Measurements from ENCODE around the gene OCEL1.

OCEL1 gene

DNA sequence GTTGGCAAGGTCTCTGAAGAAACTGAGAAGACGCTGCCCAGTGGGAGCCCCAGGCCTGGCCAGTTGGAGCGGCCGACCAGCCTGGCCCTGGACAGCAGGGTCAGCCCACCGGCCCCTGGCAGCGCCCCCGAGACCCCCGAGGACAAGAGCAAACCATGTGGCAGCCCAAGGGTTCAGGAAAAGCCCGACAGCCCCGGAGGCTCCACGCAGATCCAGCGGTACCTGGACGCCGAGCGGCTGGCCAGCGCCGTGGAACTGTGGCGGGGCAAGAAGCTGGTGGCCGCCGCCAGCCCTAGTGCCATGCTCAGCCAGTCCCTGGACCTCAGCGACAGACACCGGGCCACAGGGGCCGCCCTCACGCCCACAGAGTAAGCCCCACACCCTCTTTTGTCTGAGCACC lies 30.9 kb upstream of the OCEL1 start:
- no peaks in the 10 kb centered on the region for H3K27me3 ChIP-seq (ENCODE audit: control insufficient read depth, low read length)
- H3K9me2 ChIP-seq (replicated peaks; ENCODE audit: control insufficient read depth, low read length), result no peaks in the 10 kb centered on the region
- no peak overlapping the region for H3K27ac ChIP-seq (ENCODE audit: low read depth, low read length)
- no peaks in the 10 kb centered on the region for H3K79me2 ChIP-seq (ENCODE audit: control insufficient read depth, low read length)
- TF ChIP-seq, protein P1, sequence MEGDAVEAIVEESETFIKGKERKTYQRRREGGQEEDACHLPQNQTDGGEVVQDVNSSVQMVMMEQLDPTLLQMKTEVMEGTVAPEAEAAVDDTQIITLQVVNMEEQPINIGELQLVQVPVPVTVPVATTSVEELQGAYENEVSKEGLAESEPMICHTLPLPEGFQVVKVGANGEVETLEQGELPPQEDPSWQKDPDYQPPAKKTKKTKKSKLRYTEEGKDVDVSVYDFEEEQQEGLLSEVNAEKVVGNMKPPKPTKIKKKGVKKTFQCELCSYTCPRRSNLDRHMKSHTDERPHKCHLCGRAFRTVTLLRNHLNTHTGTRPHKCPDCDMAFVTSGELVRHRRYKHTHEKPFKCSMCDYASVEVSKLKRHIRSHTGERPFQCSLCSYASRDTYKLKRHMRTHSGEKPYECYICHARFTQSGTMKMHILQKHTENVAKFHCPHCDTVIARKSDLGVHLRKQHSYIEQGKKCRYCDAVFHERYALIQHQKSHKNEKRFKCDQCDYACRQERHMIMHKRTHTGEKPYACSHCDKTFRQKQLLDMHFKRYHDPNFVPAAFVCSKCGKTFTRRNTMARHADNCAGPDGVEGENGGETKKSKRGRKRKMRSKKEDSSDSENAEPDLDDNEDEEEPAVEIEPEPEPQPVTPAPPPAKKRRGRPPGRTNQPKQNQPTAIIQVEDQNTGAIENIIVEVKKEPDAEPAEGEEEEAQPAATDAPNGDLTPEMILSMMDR (IDR thresholded peaks at IDR 0.05; ENCODE audit: low read depth, low read length, poor library complexity, severe bottlenecking), result no peak
- TF ChIP-seq EZH2phosphoT487 (IDR thresholded peaks at IDR 0.05; ENCODE audit: borderline replicate concordance, low read length), result no peak
- peaks cover 9% of the 10 kb centered on the region for H3F3A ChIP-seq (ENCODE audit: control insufficient read depth, insufficient read depth)
- peaks cover 72% of the 10 kb centered on the region for H3K36me3 ChIP-seq (ENCODE audit: control insufficient read depth, low read length)
- no peaks in the 10 kb centered on the region for H3K9me3 ChIP-seq (ENCODE audit: control insufficient read depth, insufficient read depth, low read length)
- peaks cover 36% of the 10 kb centered on the region for H3K4me1 ChIP-seq (ENCODE audit: control insufficient read depth, low read length)
- no peak overlapping the region for H3K4me3 ChIP-seq (ENCODE audit: low read length)
- H3K4me2 ChIP-seq (ENCODE audit: low read length), result no peak overlapping the region
- H4K20me1 ChIP-seq (ENCODE audit: control insufficient read depth, insufficient read depth, low read depth, low read length), result no peaks in the 10 kb centered on the region

- Histone ChIP-seq H3K79me2 (ENCODE audit: control insufficient read depth, low read length) (no peaks in the 10 kb centered on the region), H3K4me3 (ENCODE audit: low read length) (no peak overlapping the region), H3K4me1 (ENCODE audit: control insufficient read depth, low read length) (peaks cover 21% of the 10 kb centered on the region), H3K9me2 (replicated peaks; ENCODE audit: control insufficient read depth, low read length) (no peaks in the 10 kb centered on the region), H3K9me3 (ENCODE audit: control insufficient read depth, insufficient read depth, low read length) (no peaks in the 10 kb centered on the region), H3K4me2 (ENCODE audit: low read length) (no peak overlapping the region), H3F3A (ENCODE audit: control insufficient read depth, insufficient read depth) (peaks cover under 1% of the 10 kb centered on the region), H4K20me1 (ENCODE audit: control insufficient read depth, insufficient read depth, low read depth, low read length) (no peaks in the 10 kb centered on the region), H3K27me3 (ENCODE audit: control insufficient read depth, low read length) (no peaks in the 10 kb centered on the region), H3K27ac (ENCODE audit: low read depth, low read length) (no peak overlapping the region), H3K36me3 (ENCODE audit: control insufficient read depth, low read length) (peaks cover 74% of the 10 kb centered on the region)
- no peak for TF ChIP-seq EZH2phosphoT487 (IDR thresholded peaks at IDR 0.05; ENCODE audit: borderline replicate concordance, low read length)
- TF ChIP-seq, protein P1 (IDR thresholded peaks at IDR 0.05; ENCODE audit: low read depth, low read length, poor library complexity, severe bottlenecking), result no peak
Measured at GRCh38 chr19:17196610-17197009, 29.4 kb upstream of the OCEL1 start.

GRCh38 chr19:17197666-17198065 lies 28.4 kb upstream of the OCEL1 start:
- Histone ChIP-seq H3K4me1 (ENCODE audit: control insufficient read depth, low read length) (peaks cover 11% of the 10 kb centered on the region), H4K20me1 (ENCODE audit: control insufficient read depth, insufficient read depth, low read depth, low read length) (no peaks in the 10 kb centered on the region), H3K9me2 (replicated peaks; ENCODE audit: control insufficient read depth, low read length) (no peaks in the 10 kb centered on the region), H3K27ac (ENCODE audit: low read depth, low read length) (no peak overlapping the region), H3K27me3 (ENCODE audit: control insufficient read depth, low read length) (no peaks in the 10 kb centered on the region), H3K79me2 (ENCODE audit: control insufficient read depth, low read length) (no peaks in the 10 kb centered on the region), H3K4me2 (ENCODE audit: low read length) (no peak overlapping the region), H3K36me3 (ENCODE audit: control insufficient read depth, low read length) (peaks cover 82% of the 10 kb centered on the region), H3K4me3 (ENCODE audit: low read length) (no peak overlapping the region), H3K9me3 (ENCODE audit: control insufficient read depth, insufficient read depth, low read length) (no peaks in the 10 kb centered on the region), H3F3A (ENCODE audit: control insufficient read depth, insufficient read depth) (no peaks in the 10 kb centered on the region)
- TF ChIP-seq, protein P1 (IDR thresholded peaks at IDR 0.05; ENCODE audit: low read depth, low read length, poor library complexity, severe bottlenecking), result no peak
- no peak for TF ChIP-seq EZH2phosphoT487 (IDR thresholded peaks at IDR 0.05; ENCODE audit: borderline replicate concordance, low read length)

All from DOHH2 (cell line).